T47D (cell line): ENCODE measurements around the gene CCDC6.
"Not testable (repeated sequence)": the region's sequence is repeated elsewhere in the genome, so short reads cannot be mapped to it uniquely, and the experiment has no call there.

Experiments
- DNase-seq, 2 experiments: peaks; one replicate each; pipeline versions ENCODE4 v3.0.0 to v3.0.0-alpha.2; 2011 to 2012; ENCODE audit warnings: low read depth in 1 of 2, low spot score in 1 of 2
- JUND ChIP-seq: IDR thresholded peaks from 2 replicates; pipeline ENCODE4 v1.6.1; 2012; ENCODE audit warnings: low read depth
- in situ Hi-C: cut with HindIII; loops from 2 replicates; pipeline ENCODE4 v1.10.0; 2016; ENCODE audit warnings: low sequenced_read_pairs, low pct_unique_long_range_greater_than_20kb

Gene CCDC6

GRCh38 chr10:59906417-59907202 is at the start of gene CCDC6:
TSS of gene CCDC6 (minus strand) at chr10:59906556. CDS start at chr10:59906424, 132 bp downstream.
- in situ Hi-C loops: no loop called here
- peak; percentile 79 to 96 for DNase-seq
- TF ChIP-seq JUND: no peak

GRCh38 chr10:59954296-59954695 is 47.9 kb upstream of the CCDC6 start:
- in situ Hi-C loops: no loop called here
- DNase-seq: no peak
- TF ChIP-seq JUND: no peak

GRCh38 chr10:59953711-59954110 is 47.4 kb upstream of the CCDC6 start:
- DNase-seq, in situ Hi-C loops: not testable (repeated sequence)

GRCh38 chr10:59950105-59950504 is 43.7 kb upstream of the CCDC6 start:
- DNase-seq: no peak
- in situ Hi-C loops: no loop called here
- no peak for TF ChIP-seq JUND

- TF ChIP-seq JUND: no peak
- in situ Hi-C loops: no loop called here
- DNase-seq: no peak
These were observed 43.3 kb upstream of the CCDC6 start for GRCh38 chr10:59949608-59950007.

GRCh38 chr10:59945991-59946390 is 39.6 kb upstream of the CCDC6 start:
- in situ Hi-C loops: no loop called here
- TF ChIP-seq JUND: no peak
- DNase-seq: no peak

GRCh38 chr10:59945590-59945989 is 39.2 kb upstream of the CCDC6 start:
- no peak for TF ChIP-seq JUND
- in situ Hi-C loops: no loop called here
- DNase-seq: peak in 1 of 2 experiments; percentile 52

- in situ Hi-C loops: no loop called here
These were observed 38.1 kb upstream of the CCDC6 start for GRCh38 chr10:59944339-59944935.

GRCh38 chr10:59942556-59942955 is 36.2 kb upstream of the CCDC6 start:
- TF ChIP-seq JUND: no peak
- in situ Hi-C loops: no loop called here
- DNase-seq: no peak

More at GRCh38 chr10:59944339-59944935, 38.1 kb upstream of the CCDC6 start:
- no peak; the same call in 1 of the 2 replicates for TF ChIP-seq JUND
- peak in 1 of 2 experiments; percentile 73 for DNase-seq

GRCh38 chr10:59937720-59938119 is 31.4 kb upstream of the CCDC6 start:
- TF ChIP-seq JUND: no peak
- in situ Hi-C loops: no loop called here
- DNase-seq: no peak

GRCh38 chr10:59934701-59935100 is 28.3 kb upstream of the CCDC6 start:
- no peak for TF ChIP-seq JUND
- no peak for DNase-seq
- in situ Hi-C loops: no loop called here

GRCh38 chr10:59930788-59931521 is 24.6 kb upstream of the CCDC6 start:
- in situ Hi-C loops, DNase-seq: not testable (repeated sequence)

GRCh38 chr10:59926086-59926485 is 19.7 kb upstream of the CCDC6 start:
- in situ Hi-C loops: no loop called here
- DNase-seq: no peak
- TF ChIP-seq JUND: no peak
